IMR-90 (cell line): ENCODE data around the gene MTPN. TPM values are rescaled to one million over a fixed set of nuclear protein-coding genes. Genes with fewer than 3 reads are reported as not detected.

Experiments used
- ATAC-seq: fragments of 200-7000 bp; cut with Tn5 transposase; 2 replicates; pipeline ENCODE4 v1.9.1; 2020; ENCODE audit warnings: low read depth, mild to moderate bottlenecking, moderate library complexity
- BruUV-seq: library from RNA; stranded (reverse); fragments of 400-500 nt; replicated peaks from 2 replicates; lab custom pipeline; 2021; lab: Mats Ljungman, UMichigan
- CTCF ChIA-PET: fragments of 300-600 bp; formaldehyde crosslinking; extraction: SDS; loops from one replicate; lab custom pipeline; 2021; ENCODE audit warnings: antibody characterized with exemption; lab: Yijun Ruan, JAX
- POLR2A ChIA-PET: fragments of 300-600 bp; sonication (Branson Sonifier 250); formaldehyde crosslinking; loops from one replicate; lab custom pipeline; 2022; ENCODE audit warnings: antibody characterized with exemption; ENCODE audit not compliant: unreplicated experiment; lab: Charles Lee
- DNase-seq: peaks from one replicate; pipeline ENCODE4 v3.0.0; 2013
- H2AFZ ChIP-seq: replicated peaks from 2 replicates; pipeline ENCODE3; 2013; ENCODE audit warnings: low read length, mild to moderate bottlenecking; ENCODE audit not compliant: poor library complexity
- H2AK5ac ChIP-seq: 2 replicates; pipeline ENCODE4 v1.6.1; 2013; ENCODE audit warnings: low read depth, low read length, inconsistent platforms
- H2AK9ac ChIP-seq: replicated peaks from 2 replicates; pipeline ENCODE3; 2013; ENCODE audit warnings: mild to moderate bottlenecking, low read depth, low read length, moderate library complexity; ENCODE audit not compliant: poor library complexity
- H2BK120ac ChIP-seq: 2 replicates; pipeline ENCODE4 v1.6.1; 2013; ENCODE audit warnings: low read depth, low read length, inconsistent platforms
- H2BK15ac ChIP-seq: 3 replicates; pipeline ENCODE4 v1.6.1; 2013; ENCODE audit warnings: low read depth, low read length, inconsistent platforms
- H2BK20ac ChIP-seq: 2 replicates; pipeline ENCODE4 v1.6.1; 2013; ENCODE audit warnings: low read depth, mild to moderate bottlenecking, inconsistent platforms, low read length, moderate library complexity
- H2BK5ac ChIP-seq: 2 replicates; pipeline ENCODE4 v1.6.1; 2013; ENCODE audit warnings: mild to moderate bottlenecking, low read depth, low read length, inconsistent platforms; ENCODE audit not compliant: poor library complexity, severe bottlenecking
- H3K14ac ChIP-seq: replicated peaks from 2 replicates; pipeline ENCODE4 v1.6.1; 2013; ENCODE audit warnings: low read depth, low read length, inconsistent platforms
- H3K18ac ChIP-seq: 2 replicates; pipeline ENCODE4 v1.6.1; 2013; ENCODE audit warnings: low read depth, low read length, control low read depth
- H3K23ac ChIP-seq: 2 replicates; pipeline ENCODE4 v1.6.1; 2013; ENCODE audit warnings: low read depth, low read length, inconsistent platforms
- H3K27ac ChIP-seq: 2 replicates; pipeline ENCODE4 v1.5.1; 2013; ENCODE audit warnings: mild to moderate bottlenecking, control low read depth, low read length; ENCODE audit not compliant: insufficient read depth
- H3K27me3 ChIP-seq: 2 replicates; pipeline ENCODE4 v1.6.1; 2013; ENCODE audit warnings: low read length; ENCODE audit not compliant: control insufficient read depth, insufficient read depth
- H3K36me3 ChIP-seq: 2 replicates; pipeline ENCODE4 v1.6.1; 2013; ENCODE audit warnings: low read length, mixed read lengths; ENCODE audit not compliant: control insufficient read depth, insufficient read depth
- H3K4ac ChIP-seq: 2 replicates; pipeline ENCODE4 v1.6.1; 2013; ENCODE audit warnings: low read depth, low read length, inconsistent platforms
- H3K4me1 ChIP-seq: 2 replicates; pipeline ENCODE4 v1.6.1; 2013; ENCODE audit warnings: low read length, mixed read lengths; ENCODE audit not compliant: control insufficient read depth, insufficient read depth
- H3K4me2 ChIP-seq: 2 replicates; pipeline ENCODE4 v1.6.1; 2013; ENCODE audit warnings: low read depth, mild to moderate bottlenecking, control low read depth, low read length, moderate library complexity
- H3K4me3 ChIP-seq: 2 replicates; pipeline ENCODE4 v1.5.1; 2013; ENCODE audit warnings: low read depth, mild to moderate bottlenecking, control low read depth, low read length, moderate library complexity; ENCODE audit not compliant: insufficient read depth
- H3K56ac ChIP-seq: 2 replicates; pipeline ENCODE4 v1.6.1; 2013; ENCODE audit warnings: low read length, inconsistent platforms; ENCODE audit not compliant: insufficient read depth; ENCODE audit errors: extremely low read depth
- H3K79me1 ChIP-seq, 2 experiments: 2 replicates each; pipeline ENCODE4 v1.6.1; 2013; ENCODE audit warnings: low read length in 2 of 2, inconsistent platforms in 1 of 2, low read depth in 1 of 2
- H3K9ac ChIP-seq: 2 replicates; pipeline ENCODE4 v1.6.1; 2013; ENCODE audit warnings: low read depth, low read length, control low read depth
- H3K9me1 ChIP-seq: 2 replicates; pipeline ENCODE4 v1.6.1; 2013; ENCODE audit warnings: low read length, inconsistent platforms; ENCODE audit not compliant: insufficient read depth
- H3K9me3 ChIP-seq: 2 replicates; pipeline ENCODE4 v1.6.1; 2013; ENCODE audit warnings: low read length; ENCODE audit not compliant: control insufficient read depth, insufficient read depth
- H4K20me1 ChIP-seq: 2 replicates; pipeline ENCODE4 v1.6.1; 2013; ENCODE audit warnings: low read length, inconsistent platforms; ENCODE audit not compliant: insufficient read depth
- H4K5ac ChIP-seq: 2 replicates; pipeline ENCODE4 v1.6.1; 2013; ENCODE audit warnings: mild to moderate bottlenecking, low read depth, low read length, control low read depth
- H4K8ac ChIP-seq, 2 experiments: 2 replicates each; pipeline ENCODE4 v1.6.1; 2013; ENCODE audit warnings: low read depth in 2 of 2, low read length in 2 of 2, control low read depth in 1 of 2, inconsistent platforms in 1 of 2
- H4K91ac ChIP-seq: 2 replicates; pipeline ENCODE4 v1.6.1; 2013; ENCODE audit warnings: low read depth, low read length, inconsistent platforms; ENCODE audit not compliant: insufficient read depth
- BHLHE40 ChIP-seq: fragments of 150-350 bp; IDR thresholded peaks from 2 replicates; pipeline ENCODE4 v1.6.1; 2016; ENCODE audit warnings: mild to moderate bottlenecking, low read depth, low read length
- CEBPB ChIP-seq: IDR thresholded peaks from 2 replicates; pipeline ENCODE4 v1.6.1; 2012; ENCODE audit warnings: low read depth, low read length, improper control_type of control experiment
- CHD1 ChIP-seq: IDR thresholded peaks from 2 replicates; pipeline ENCODE4 v1.6.1; 2012; ENCODE audit warnings: low read depth, low read length, improper control_type of control experiment
- CTCF ChIP-seq: conservative IDR thresholded peaks from 2 replicates; pipeline ENCODE4 v1.5.1; 2012; ENCODE audit warnings: mild to moderate bottlenecking, low read depth, low read length, improper control_type of control experiment
- FOS ChIP-seq: fragments of 150-350 bp; IDR thresholded peaks from 2 replicates; pipeline ENCODE4 v1.6.1; 2016; ENCODE audit warnings: low read depth, low read length
- MAFK ChIP-seq: IDR thresholded peaks from 2 replicates; pipeline ENCODE4 v1.6.1; 2012; ENCODE audit warnings: low read depth, low read length, improper control_type of control experiment
- MXI1 ChIP-seq: IDR thresholded peaks from 2 replicates; pipeline ENCODE4 v1.6.1; 2012; ENCODE audit warnings: low read depth, mild to moderate bottlenecking, low read length, moderate library complexity, borderline replicate concordance
- RAD21 ChIP-seq: IDR thresholded peaks from 2 replicates; pipeline ENCODE4 v1.6.1; 2012; ENCODE audit warnings: low read length, improper control_type of control experiment
- RCOR1 ChIP-seq: IDR thresholded peaks from 2 replicates; pipeline ENCODE4 v1.6.1; 2012; ENCODE audit warnings: mild to moderate bottlenecking, low read length, improper control_type of control experiment; ENCODE audit not compliant: insufficient replicate concordance
- SMC3 ChIP-seq: fragments of 150-350 bp; IDR thresholded peaks from 2 replicates; pipeline ENCODE4 v1.6.1; 2016; ENCODE audit warnings: low read depth, mild to moderate bottlenecking, antibody characterized with exemption, low read length, moderate library complexity
- USF2 ChIP-seq: fragments of 150-350 bp; IDR thresholded peaks from 2 replicates; pipeline ENCODE4 v1.6.1; 2017; ENCODE audit warnings: mild to moderate bottlenecking, antibody characterized with exemption, low read length, low read depth
- dilution Hi-C: fragments of 300-500 bp; cut with HindIII; formaldehyde crosslinking; loops from one replicate; pipeline ENCODE4 v1.14.3; 2018; ENCODE audit warnings: low sequenced_read_pairs; ENCODE audit not compliant: unreplicated experiment
- in situ Hi-C: fragments of 300-500 bp; cut with MboI; formaldehyde crosslinking; loops from 3 replicates; pipeline ENCODE4 v1.14.3; 2019; ENCODE audit warnings: low sequenced_read_pairs, inconsistent platforms, mixed read lengths
- intact Hi-C: fragments of 100-400 bp; cut with micrococcal nuclease; formaldehyde crosslinking; loops from 2 replicates; pipeline ENCODE4 v1.10.0; 2022
- polyA plus RNA-seq, 3 experiments: library from polyadenylated mRNA; depleted of rRNA; stranded (reverse); fragments of >200 nt; gene quantifications; 2 replicates each; pipeline ENCODE4 v1.2.3, GENCODE V29; 2012; ENCODE audit warnings: low replicate concordance in 1 of 3
- total RNA-seq: library from RNA; depleted of rRNA; stranded (reverse); fragments of >200 nt; gene quantifications from 2 replicates; pipeline ENCODE4 v1.2.3, GENCODE V29; 2012
- TF ChIP-seq, protein P1 (sequence below): fragments of 150-350 bp; IDR thresholded peaks from 2 replicates; pipeline ENCODE4 v1.6.1; 2016; ENCODE audit warnings: low read depth, mild to moderate bottlenecking, low read length, moderate library complexity, borderline replicate concordance

Gene MTPN
- total and polyA plus RNA-seq, 2 of the 4 experiments (the other 2 are of a cell fraction), result 58.8 to 94.4 TPM

GRCh38 chr7:135938086-135938485 is 39.1 kb downstream of the MTPN start:
- Histone ChIP-seq H2BK120ac (no peak overlapping the region), H2BK20ac (no peak overlapping the region), H3K4me2 (no peak overlapping the region), H2AK5ac (no peak overlapping the region), H3K56ac (no peak overlapping the region), H3K9me3 (no peaks in the 10 kb centered on the region), H2AK9ac (no peak overlapping the region), H2BK5ac (no peak overlapping the region), H4K91ac (no peak overlapping the region), H3K79me1 (peaks cover 22 to 59% of the 10 kb centered on the region in 2 experiments), H4K20me1 (peaks cover 30% of the 10 kb centered on the region), H3K23ac (no peak overlapping the region), H2BK15ac (no peak overlapping the region), H4K8ac (no peak overlapping the region), H4K5ac (no peak overlapping the region), H3K36me3 (no peaks in the 10 kb centered on the region), H3K14ac (no peak overlapping the region), H3K4me1 (0 out of 2 replicates have a peak, but pooled peaks cover 2% of the 10 kb centered on the region), H3K18ac (no peak overlapping the region), H3K4me3 (no peak overlapping the region), H2AFZ (no peak overlapping the region), H3K27ac (no peak overlapping the region), H3K27me3 (no peaks in the 10 kb centered on the region), H3K4ac (no peak overlapping the region), H3K9ac (no peak overlapping the region), H3K9me1 (peaks cover 2% of the 10 kb centered on the region)
- DNase-seq (no peak), ATAC-seq (no peak)
- intact Hi-C loops (no loop called here), in situ Hi-C loops (no loop called here), dilution Hi-C loops (no loop called here)
- ChIA-PET POLR2A (no interaction called here), CTCF (interaction anchor here (1.6 kb wide), 1 partner anchor 9 kb away, joined by 3 read pairs; no protein-coding TSS in a partner anchor)
- no peak for TF ChIP-seq RCOR1
- TF ChIP-seq RAD21, result no peak
- TF ChIP-seq USF2, result no peak
- no peak for TF ChIP-seq FOS
- no peak for TF ChIP-seq SMC3
- TF ChIP-seq CHD1, result no peak
- no peak for TF ChIP-seq CEBPB
- no peak for TF ChIP-seq CTCF
- TF ChIP-seq, protein P1, sequence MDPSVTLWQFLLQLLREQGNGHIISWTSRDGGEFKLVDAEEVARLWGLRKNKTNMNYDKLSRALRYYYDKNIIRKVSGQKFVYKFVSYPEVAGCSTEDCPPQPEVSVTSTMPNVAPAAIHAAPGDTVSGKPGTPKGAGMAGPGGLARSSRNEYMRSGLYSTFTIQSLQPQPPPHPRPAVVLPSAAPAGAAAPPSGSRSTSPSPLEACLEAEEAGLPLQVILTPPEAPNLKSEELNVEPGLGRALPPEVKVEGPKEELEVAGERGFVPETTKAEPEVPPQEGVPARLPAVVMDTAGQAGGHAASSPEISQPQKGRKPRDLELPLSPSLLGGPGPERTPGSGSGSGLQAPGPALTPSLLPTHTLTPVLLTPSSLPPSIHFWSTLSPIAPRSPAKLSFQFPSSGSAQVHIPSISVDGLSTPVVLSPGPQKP, result no peak
- TF ChIP-seq MXI1, result no peak
- no peak for TF ChIP-seq MAFK
- no peak for TF ChIP-seq BHLHE40
- no TSS peak for BruUV-seq
